B cell (primary cell): ENCODE data around the gene NOL4L. TPM values are rescaled to one million over a fixed set of nuclear protein-coding genes. Genes with fewer than 3 reads are reported as not detected.

Experiments
- ATAC-seq: fragments of 200-7000 bp; cut with Tn5 transposase; one replicate; pipeline ENCODE4 v1.10.0; 2021; ENCODE audit warnings: low read depth, mild to moderate bottlenecking, moderate number of reproducible peaks, moderate library complexity
- CTCF ChIA-PET: fragments of 350-600 bp; sonication (Branson Sonifier 250); formaldehyde crosslinking; loops from one replicate; lab custom pipeline; 2021; ENCODE audit warnings: antibody characterized with exemption, inconsistent platforms; lab: Charles Lee
- POLR2A ChIA-PET: fragments of 350-600 bp; sonication (Branson Sonifier 250); formaldehyde crosslinking; loops from one replicate; lab custom pipeline; 2021; ENCODE audit warnings: antibody characterized with exemption; lab: Charles Lee
- DNase-seq: peaks from one replicate; pipeline ENCODE4 v3.0.0; 2013
- H2AFZ ChIP-seq: 2 replicates; pipeline ENCODE4 v1.6.1; 2012; ENCODE audit warnings: mild to moderate bottlenecking, low read depth, low read length; ENCODE audit not compliant: insufficient read depth, poor library complexity, severe bottlenecking
- H3K27ac ChIP-seq, 2 donors: 1 replicate in 1 of 2; 2 replicates in 1 of 2; pipeline ENCODE4 v1.5.1; 2012 to 2013; ENCODE audit warnings: low read length in 2 of 2, mild to moderate bottlenecking in 2 of 2, moderate library complexity in 1 of 2
- H3K27me3 ChIP-seq, 4 experiments: fragments of 200-600 bp in 1 of 4; sonication (generic) in 1 of 4; replicated peaks in 1 of 4; 1 replicate in 2 of 4; 2 replicates in 2 of 4; pipeline versions ENCODE4 v1.6.1 to v1.7.0; 2013 to 2016; ENCODE audit warnings: low read length in 3 of 4, mild to moderate bottlenecking in 2 of 4, mixed read lengths in 1 of 4, moderate library complexity in 1 of 4; ENCODE audit not compliant: insufficient read depth in 4 of 4, control insufficient read depth in 3 of 4; ENCODE audit errors: control extremely low read depth in 1 of 4
- H3K36me3 ChIP-seq, 2 experiments: replicated peaks in 1 of 2; 1 replicate in 1 of 2; 2 replicates in 1 of 2; pipeline versions ENCODE4 v1.6.1 to v1.7.1; 2013; ENCODE audit warnings: low read length in 1 of 2; ENCODE audit not compliant: insufficient read depth in 2 of 2, control insufficient read depth in 1 of 2; ENCODE audit errors: control extremely low read depth in 1 of 2, extremely low read depth in 1 of 2
- H3K4me1 ChIP-seq, 2 donors: fragments of 200-600 bp in 1 of 2; sonication (generic) in 1 of 2; 1 replicate in 1 of 2; 2 replicates in 1 of 2; pipeline versions ENCODE4 v1.5.1 to v1.6.1; 2013 to 2017; ENCODE audit warnings: low read length in 2 of 2; ENCODE audit not compliant: control insufficient read depth in 2 of 2, insufficient read depth in 2 of 2
- H3K4me2 ChIP-seq: replicated peaks from 2 replicates; pipeline ENCODE3; 2012; ENCODE audit warnings: mild to moderate bottlenecking, low read depth, low read length; ENCODE audit not compliant: poor library complexity, severe bottlenecking
- H3K4me3 ChIP-seq, 5 experiments: fragments of 200-600 bp in 1 of 5; sonication (generic) in 1 of 5; 1 replicate in 3 of 5; 2 replicates in 2 of 5; pipeline versions ENCODE4 v1.5.1 to v1.7.0; 2011 to 2016; ENCODE audit warnings: low read length in 4 of 5, mild to moderate bottlenecking in 4 of 5, low read depth in 2 of 5, control low read depth in 1 of 5, moderate library complexity in 1 of 5; ENCODE audit not compliant: insufficient read depth in 1 of 5; ENCODE audit errors: control extremely low read depth in 1 of 5, extremely low read depth in 1 of 5
- H3K79me2 ChIP-seq: fragments of 200-600 bp; sonication (generic); one replicate; pipeline ENCODE4 v1.6.0; 2016; ENCODE audit warnings: low read length; ENCODE audit not compliant: control insufficient read depth, insufficient read depth
- H3K9ac ChIP-seq: fragments of 200-600 bp; sonication (generic); 2 replicates; pipeline ENCODE4 v1.6.1; 2017; ENCODE audit warnings: mild to moderate bottlenecking, low read length, moderate library complexity
- H3K9me3 ChIP-seq, 3 donors: one replicate each; pipeline versions ENCODE4 v1.6.1 to v1.7.1; 2013; ENCODE audit warnings: low read length in 2 of 3; ENCODE audit not compliant: control insufficient read depth in 2 of 3, insufficient read depth in 1 of 3; ENCODE audit errors: control extremely low read depth in 1 of 3
- H4K20me1 ChIP-seq: 2 replicates; pipeline ENCODE4 v1.6.0; 2012; ENCODE audit warnings: mild to moderate bottlenecking, low read length; ENCODE audit not compliant: insufficient read depth, control insufficient read depth, poor library complexity, severe bottlenecking
- H3K27ac Mint-ChIP-seq: one replicate; pipeline ENCODE4 v1.8.0; 2021; ENCODE audit warnings: mixed read lengths
- H3K27me3 Mint-ChIP-seq: one replicate; pipeline ENCODE4 v1.8.0; 2021; ENCODE audit warnings: mixed read lengths
- H3K4me1 Mint-ChIP-seq: one replicate; pipeline ENCODE4 v1.8.0; 2021; ENCODE audit warnings: mixed read lengths
- H3K4me3 Mint-ChIP-seq: one replicate; pipeline ENCODE4 v1.8.0; 2021; ENCODE audit warnings: mixed read lengths
- H3K9me3 Mint-ChIP-seq: one replicate; pipeline ENCODE4 v1.8.0; 2022; ENCODE audit warnings: mixed read lengths; ENCODE audit not compliant: insufficient read depth
- CTCF ChIP-seq: fragments of 200-600 bp; IDR thresholded peaks from one replicate; pipeline ENCODE4 v1.8.0; 2022; ENCODE audit warnings: antibody characterized with exemption, mild to moderate bottlenecking
- EZH2 ChIP-seq: IDR thresholded peaks from 2 replicates; pipeline ENCODE4 v1.6.1; 2012; ENCODE audit warnings: borderline replicate concordance, low read depth, mild to moderate bottlenecking, moderate library complexity, low read length; ENCODE audit not compliant: insufficient read depth, poor library complexity, severe bottlenecking
- WGBS: methylation state at CpG from one replicate; pipeline ENCODE4 v1.1.5; 2013; ENCODE audit warnings: missing lambda C conversion rate; ENCODE audit not compliant: insufficient coverage; 5-methylcytosine and 5-hydroxymethylcytosine counted together
- intact Hi-C: fragments of 100-400 bp; cut with micrococcal nuclease; formaldehyde crosslinking; loops from one replicate; pipeline ENCODE4 v1.10.0; 2022
- polyA plus RNA-seq: library from polyadenylated mRNA; depleted of rRNA; stranded (reverse); fragments of >200 nt; gene quantifications from 2 replicates; pipeline ENCODE4 v1.2.3, GENCODE V29; 2012
- total RNA-seq, 2 donors: library from RNA; stranded (reverse); fragments of 120-200 nt in 1 of 2; gene quantifications; 1 replicate in 1 of 2; 2 replicates in 1 of 2; pipeline versions ENCODE4 v1.2.3 to v1.2.4, GENCODE V29; 2013 to 2022

NOL4L gene
- total and polyA plus RNA-seq, 2 donors (not counting 1 experiment from before 2014, with no cell fraction given): 6.5 to 7.9 TPM

GRCh38 chr20:32454164-32455145 is 130.7 kb downstream of the NOL4L start:
- intact Hi-C loops: no loop called here
- no peak overlapping the region for H3K4me3 ChIP-seq

More at GRCh38 chr20:32454164-32455145, 130.7 kb downstream of the NOL4L start:
- WGBS: 77% methylated on average over 31 of the region's 31 CpGs
- Histone ChIP-seq H3K27me3 (no peaks in the 10 kb centered on the region), H3K36me3 (peaks cover 0 to 5% of the 10 kb centered on the region in 2 experiments), H3K27ac (no peak overlapping the region), H3K9me3 (no peaks in the 10 kb centered on the region), H3K4me1 (peaks cover 0 to 13% of the 10 kb centered on the region in 2 donors), H3K4me2 (no peak overlapping the region), H3K9ac (no peak overlapping the region), H3K79me2 (no peaks in the 10 kb centered on the region), H4K20me1 (no peaks in the 10 kb centered on the region), H2AFZ (no peak overlapping the region)
- Mint-ChIP-seq H3K4me1 (peaks cover 19% of the 10 kb centered on the region), H3K27me3 (no peaks in the 10 kb centered on the region), H3K9me3 (no peaks in the 10 kb centered on the region), H3K4me3 (no peak overlapping the region), H3K27ac (no peak overlapping the region)
- no peak for TF ChIP-seq CTCF
- TF ChIP-seq EZH2: no peak
- no peak for DNase-seq
- ChIA-PET POLR2A (no interaction called here), CTCF (interaction anchor here (0.7 to 1.8 kb wide), 3 partner anchors 10 to 12 kb away, joined by 3 to 4 read pairs (median 4); no protein-coding TSS in a partner anchor)
- no peak for ATAC-seq
